GM19468 (cell line): ENCODE data around the gene CDA.

Experiments
- ATAC-seq: cut with Tn5 transposase; IDR thresholded peaks from one replicate; pipeline ENCODE4 v1.9.1; 2021; ENCODE audit warnings: mild to moderate bottlenecking, moderate library complexity, moderate number of reproducible peaks; ENCODE audit not compliant: unreplicated experiment; ENCODE audit errors: extremely low read depth

Gene CDA

GRCh38 chr1:20588634-20589225 is at the start of gene CDA:
Gene CDA, plus strand, starts transcription at chr1:20589097. Its CDS starts 33 bp downstream, at chr1:20589130.
- no peak for ATAC-seq

- ATAC-seq = no peak
These were observed 48.6 kb upstream of the CDA start for GRCh38 chr1:20540281-20540680.

- ATAC-seq = no peak
These were observed 42.3 kb upstream of the CDA start for GRCh38 chr1:20546637-20547036.

- no peak for ATAC-seq
These were observed 37.7 kb upstream of the CDA start for GRCh38 chr1:20551161-20551560.

- no peak for ATAC-seq
These were observed 36.8 kb upstream of the CDA start, which contains the start of gene FAM43B for GRCh38 chr1:20551945-20552727. Gene FAM43B, plus strand, starts transcription at chr1:20552573. Its CDS starts 401 bp downstream, at chr1:20552974.

- ATAC-seq = no peak
These were observed 36.0 kb upstream of the CDA start for GRCh38 chr1:20552728-20553445.

- no peak for ATAC-seq
These were observed 33.7 kb upstream of the CDA start for GRCh38 chr1:20555025-20555757.

- ATAC-seq = no peak
These were observed 33.2 kb upstream of the CDA start for GRCh38 chr1:20555758-20556120.

GRCh38 chr1:20558191-20558590 is 30.7 kb upstream of the CDA start:
- ATAC-seq = no peak

GRCh38 chr1:20560966-20561365 is 27.9 kb upstream of the CDA start:
- ATAC-seq = no peak

GRCh38 chr1:20565234-20565633 is 23.7 kb upstream of the CDA start:
- no peak for ATAC-seq

- ATAC-seq = no peak
These were observed 19.3 kb upstream of the CDA start for GRCh38 chr1:20569523-20570098.

- ATAC-seq = no peak
These were observed 17.5 kb upstream of the CDA start for GRCh38 chr1:20571427-20571826.

- no peak for ATAC-seq
These were observed 14.9 kb upstream of the CDA start for GRCh38 chr1:20573987-20574386.

GRCh38 chr1:20574686-20575540 is 14.0 kb upstream of the CDA start:
- no peak for ATAC-seq

- no peak for ATAC-seq
These were observed 13.2 kb upstream of the CDA start for GRCh38 chr1:20575541-20576336.

- no peak for ATAC-seq
These were observed 10.8 kb upstream of the CDA start for GRCh38 chr1:20578062-20578461.

GRCh38 chr1:20578721-20579395 is 10.0 kb upstream of the CDA start:
- ATAC-seq = no peak
